GM18873 (cell line): ENCODE results near the gene PDIA2.
"Not testable (repeated sequence)": the region's sequence is repeated elsewhere in the genome, so short reads cannot be mapped to it uniquely, and the experiment has no call there.

ENCODE experiments used
- ATAC-seq: cut with Tn5 transposase; IDR thresholded peaks from one replicate; pipeline ENCODE4 v1.9.1; 2021; ENCODE audit warnings: mild to moderate bottlenecking, moderate library complexity, moderate number of reproducible peaks; ENCODE audit not compliant: unreplicated experiment, low FRiP score

Gene PDIA2, protein sequence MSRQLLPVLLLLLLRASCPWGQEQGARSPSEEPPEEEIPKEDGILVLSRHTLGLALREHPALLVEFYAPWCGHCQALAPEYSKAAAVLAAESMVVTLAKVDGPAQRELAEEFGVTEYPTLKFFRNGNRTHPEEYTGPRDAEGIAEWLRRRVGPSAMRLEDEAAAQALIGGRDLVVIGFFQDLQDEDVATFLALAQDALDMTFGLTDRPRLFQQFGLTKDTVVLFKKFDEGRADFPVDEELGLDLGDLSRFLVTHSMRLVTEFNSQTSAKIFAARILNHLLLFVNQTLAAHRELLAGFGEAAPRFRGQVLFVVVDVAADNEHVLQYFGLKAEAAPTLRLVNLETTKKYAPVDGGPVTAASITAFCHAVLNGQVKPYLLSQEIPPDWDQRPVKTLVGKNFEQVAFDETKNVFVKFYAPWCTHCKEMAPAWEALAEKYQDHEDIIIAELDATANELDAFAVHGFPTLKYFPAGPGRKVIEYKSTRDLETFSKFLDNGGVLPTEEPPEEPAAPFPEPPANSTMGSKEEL

DNA sequence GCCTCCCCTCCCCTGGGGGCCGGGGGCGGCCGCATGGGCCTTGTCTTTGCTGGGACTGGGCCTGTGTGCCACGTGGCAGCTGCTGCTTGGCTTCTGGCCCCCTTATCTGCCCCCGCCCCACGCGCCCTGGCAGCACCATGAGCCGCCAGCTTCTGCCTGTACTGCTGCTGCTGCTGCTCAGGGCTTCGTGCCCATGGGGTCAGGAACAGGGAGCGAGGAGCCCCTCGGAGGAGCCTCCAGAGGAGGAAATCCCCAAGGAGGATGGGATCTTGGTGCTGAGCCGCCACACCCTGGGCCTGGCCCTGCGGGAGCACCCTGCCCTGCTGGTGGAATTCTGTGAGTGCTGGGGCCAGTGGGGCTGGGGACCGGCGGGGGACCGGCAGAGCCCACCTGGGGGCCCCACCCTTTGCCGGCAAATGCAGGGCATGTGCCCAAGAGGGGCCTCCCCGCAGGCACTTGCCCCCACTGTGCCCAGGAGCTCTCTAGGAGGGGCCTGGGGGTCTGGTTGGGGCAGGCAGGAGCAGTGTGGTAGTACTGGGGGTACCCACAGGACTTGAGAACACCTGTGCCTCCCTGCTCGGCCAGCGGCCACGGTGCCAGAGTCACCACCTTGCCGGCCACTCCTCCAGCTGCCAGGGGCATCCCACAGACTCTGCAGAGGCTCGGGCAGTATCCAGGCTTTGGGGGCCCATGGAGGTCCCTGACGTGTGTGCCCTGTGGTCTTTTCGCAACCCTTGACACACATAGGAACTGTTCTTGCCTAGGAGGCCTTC is at the start of gene PDIA2:
Gene PDIA2, plus strand, starts transcription at position 132 of the 773 bp plus-strand sequence. Its CDS starts 6 bp downstream, at position 138.
- no peak for ATAC-seq

DNA sequence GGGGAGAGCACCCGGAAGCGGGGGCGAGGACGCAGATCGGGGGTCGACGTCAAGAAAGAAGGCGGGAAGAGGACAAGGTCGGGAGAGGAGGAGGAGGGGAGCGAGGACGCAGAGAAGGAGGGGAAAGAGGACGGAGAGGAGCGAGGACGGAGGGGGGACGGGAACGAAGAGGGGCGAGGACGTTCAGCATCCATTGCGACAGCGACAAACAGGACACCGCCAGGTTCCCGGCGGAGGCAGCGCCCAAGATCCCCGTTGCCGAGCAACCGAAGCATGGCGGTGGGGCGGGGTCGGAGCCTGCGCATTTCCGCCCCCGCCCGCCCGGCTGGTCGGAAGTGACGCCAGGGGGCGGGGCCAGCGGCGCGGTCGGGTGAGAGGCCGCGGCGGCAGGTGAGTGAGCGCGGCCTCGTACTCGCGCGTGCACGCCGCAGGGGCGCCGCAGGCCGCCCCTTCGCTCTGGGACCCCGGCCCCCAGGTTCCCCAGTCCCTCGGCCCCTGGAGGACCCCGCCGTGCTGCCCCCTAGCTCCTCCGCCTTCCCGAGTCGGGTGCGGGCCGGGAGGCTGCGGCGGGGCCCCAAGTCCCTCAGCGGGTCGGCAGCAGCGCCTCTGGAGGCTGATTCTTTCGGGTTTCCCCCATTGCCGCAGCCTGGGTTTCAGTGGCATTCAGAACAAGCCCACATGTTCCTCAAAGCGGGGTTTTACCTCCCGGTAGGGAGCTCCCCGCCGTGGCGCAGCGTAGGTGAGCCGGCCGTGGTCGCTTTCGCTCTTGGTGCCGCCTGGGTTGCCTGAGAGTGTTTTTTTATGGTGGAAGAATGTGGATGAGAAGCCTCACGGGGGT is 48.3 kb upstream of the PDIA2 start, which contains the start of gene FAM234A:
Gene FAM234A, plus strand, starts transcription at position 354 of the 838 bp plus-strand sequence. CDS start 19,593 bp downstream, outside the sequence.
- peak; percentile 82 for ATAC-seq

DNA sequence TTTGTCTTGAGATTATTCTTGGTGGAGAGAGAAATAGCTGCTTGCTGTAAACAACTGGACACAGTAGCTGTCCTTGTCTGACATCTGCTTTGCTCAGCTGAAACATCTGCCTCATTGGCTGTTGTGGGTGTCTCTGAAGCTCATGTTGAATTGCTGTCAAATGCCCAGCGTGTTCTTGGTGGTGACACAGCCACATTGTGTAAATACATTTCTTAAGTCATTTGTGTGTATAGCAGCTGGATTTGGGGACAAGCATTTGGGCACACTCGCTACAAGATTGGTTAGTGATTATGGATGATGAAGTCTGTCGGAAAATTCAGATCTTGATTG is 43.1 kb upstream of the PDIA2 start:
- no peak for ATAC-seq

DNA sequence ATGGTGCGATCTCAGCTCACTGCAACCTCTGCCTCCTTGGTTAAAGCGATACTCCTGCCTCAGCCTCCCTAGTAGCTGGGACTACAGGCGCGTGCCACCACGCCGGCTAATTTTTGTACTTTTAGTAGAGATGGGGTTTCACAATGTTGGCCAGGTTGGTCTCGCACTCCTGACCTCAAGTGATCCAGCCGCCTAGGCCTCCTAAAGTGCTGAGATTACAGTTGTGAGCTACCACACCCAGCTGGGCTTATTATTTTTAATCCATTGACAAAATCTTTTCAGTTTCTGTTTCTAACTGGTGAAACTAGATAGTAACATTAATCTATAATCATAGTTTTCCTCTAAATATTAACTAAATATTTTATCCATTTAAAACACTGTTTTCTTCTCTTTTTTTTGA is 42.4 kb upstream of the PDIA2 start:
- ATAC-seq = no peak

DNA sequence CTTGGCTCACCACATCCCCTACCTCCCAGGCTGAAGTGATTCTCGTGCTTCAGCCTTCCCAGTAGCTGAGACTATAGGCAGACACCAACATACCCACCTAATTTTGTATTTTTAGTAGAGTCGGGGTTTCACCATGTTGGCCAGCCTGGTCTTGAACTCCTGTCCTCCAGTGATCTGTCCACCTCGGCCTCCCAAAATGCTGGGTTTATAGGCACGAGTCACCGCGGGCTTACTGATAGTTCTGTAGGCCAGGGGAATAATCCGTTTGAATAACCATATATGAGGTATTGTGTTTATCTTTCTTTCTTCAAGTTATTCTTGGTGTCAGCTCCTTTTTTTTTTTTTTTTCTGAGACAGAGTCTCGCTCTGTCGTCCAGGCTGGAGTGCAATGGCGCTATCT is 40.7 kb upstream of the PDIA2 start:
- no peak for ATAC-seq

DNA sequence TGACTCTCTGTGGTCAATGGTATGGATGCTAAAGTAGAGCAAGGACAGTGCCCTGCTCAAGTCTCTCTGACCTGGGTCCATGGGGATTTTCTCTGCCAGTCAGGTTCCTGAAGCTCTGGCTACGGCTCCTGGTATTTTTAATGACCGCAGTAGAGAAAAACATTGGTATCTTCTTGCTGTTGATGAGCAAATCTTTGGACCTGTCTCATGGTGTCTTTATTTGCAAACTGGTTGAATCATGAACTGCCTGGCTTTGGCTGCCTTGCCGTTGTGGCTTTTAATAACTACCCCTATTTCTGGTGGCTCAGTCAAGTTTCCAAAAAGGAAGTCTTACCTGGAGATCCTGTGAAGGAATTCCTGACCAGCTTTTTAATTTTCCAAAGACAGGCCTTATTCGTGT is 39.6 kb upstream of the PDIA2 start:
- ATAC-seq = no peak

DNA sequence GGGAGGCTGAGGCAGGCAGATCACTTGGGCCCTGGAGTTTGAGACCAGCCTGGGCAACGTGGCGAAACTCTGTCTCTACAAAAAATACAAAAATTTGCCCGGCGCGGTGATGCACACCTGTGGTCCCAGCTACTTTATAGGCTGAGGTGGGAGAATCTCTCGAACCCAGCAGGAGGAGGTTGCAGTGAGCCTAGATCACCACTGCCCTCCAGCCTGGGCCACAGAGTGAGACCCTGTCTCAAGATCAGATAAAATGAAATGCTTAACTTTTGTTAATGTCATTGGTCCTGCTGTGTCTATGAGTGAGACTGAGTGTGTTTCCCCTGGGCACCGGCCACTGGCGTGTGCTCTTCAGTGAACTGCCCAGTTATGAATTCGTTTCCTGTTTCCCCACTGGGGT is 37.9 kb upstream of the PDIA2 start:
- ATAC-seq = no peak

DNA sequence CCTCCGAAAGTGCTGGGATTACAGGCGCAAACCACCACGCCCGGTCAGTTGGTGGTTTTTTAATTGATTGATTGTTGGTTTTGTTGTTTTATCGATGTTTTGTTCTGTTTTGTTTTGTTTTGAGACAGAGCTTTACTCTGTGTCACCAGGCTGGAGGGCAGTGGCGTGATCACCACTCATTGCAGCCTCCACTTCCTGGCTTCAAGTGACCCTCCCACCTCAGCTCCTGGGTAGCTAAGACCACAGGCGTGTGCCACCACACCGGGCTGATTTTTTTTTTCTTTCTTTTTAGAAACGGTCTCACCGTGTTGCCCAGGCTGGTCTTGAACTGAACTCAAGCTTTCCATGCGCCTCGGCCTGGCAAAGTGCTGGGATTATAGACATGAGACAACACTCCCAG is 35.9 kb upstream of the PDIA2 start:
- ATAC-seq = no peak

DNA sequence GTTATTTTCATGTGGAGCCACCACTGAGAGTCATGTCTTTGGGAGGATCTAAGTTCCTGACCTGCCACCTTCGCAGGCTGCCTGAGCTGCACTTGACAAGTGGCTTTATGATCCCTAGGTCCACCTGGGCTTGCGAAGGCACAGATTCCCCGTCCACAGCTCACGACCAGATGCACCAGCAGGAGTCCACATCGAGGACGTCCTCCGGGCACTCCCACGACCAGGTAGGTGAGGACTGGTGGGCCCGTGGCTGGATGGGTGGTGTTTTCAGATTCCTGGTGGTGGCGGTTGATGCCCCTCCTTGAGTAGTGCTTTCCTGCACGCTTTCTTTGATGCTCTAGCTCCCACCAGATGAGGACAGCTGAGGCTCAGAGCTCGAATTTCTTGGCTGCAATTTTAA is 33.5 kb upstream of the PDIA2 start:
- ATAC-seq = no peak

DNA sequence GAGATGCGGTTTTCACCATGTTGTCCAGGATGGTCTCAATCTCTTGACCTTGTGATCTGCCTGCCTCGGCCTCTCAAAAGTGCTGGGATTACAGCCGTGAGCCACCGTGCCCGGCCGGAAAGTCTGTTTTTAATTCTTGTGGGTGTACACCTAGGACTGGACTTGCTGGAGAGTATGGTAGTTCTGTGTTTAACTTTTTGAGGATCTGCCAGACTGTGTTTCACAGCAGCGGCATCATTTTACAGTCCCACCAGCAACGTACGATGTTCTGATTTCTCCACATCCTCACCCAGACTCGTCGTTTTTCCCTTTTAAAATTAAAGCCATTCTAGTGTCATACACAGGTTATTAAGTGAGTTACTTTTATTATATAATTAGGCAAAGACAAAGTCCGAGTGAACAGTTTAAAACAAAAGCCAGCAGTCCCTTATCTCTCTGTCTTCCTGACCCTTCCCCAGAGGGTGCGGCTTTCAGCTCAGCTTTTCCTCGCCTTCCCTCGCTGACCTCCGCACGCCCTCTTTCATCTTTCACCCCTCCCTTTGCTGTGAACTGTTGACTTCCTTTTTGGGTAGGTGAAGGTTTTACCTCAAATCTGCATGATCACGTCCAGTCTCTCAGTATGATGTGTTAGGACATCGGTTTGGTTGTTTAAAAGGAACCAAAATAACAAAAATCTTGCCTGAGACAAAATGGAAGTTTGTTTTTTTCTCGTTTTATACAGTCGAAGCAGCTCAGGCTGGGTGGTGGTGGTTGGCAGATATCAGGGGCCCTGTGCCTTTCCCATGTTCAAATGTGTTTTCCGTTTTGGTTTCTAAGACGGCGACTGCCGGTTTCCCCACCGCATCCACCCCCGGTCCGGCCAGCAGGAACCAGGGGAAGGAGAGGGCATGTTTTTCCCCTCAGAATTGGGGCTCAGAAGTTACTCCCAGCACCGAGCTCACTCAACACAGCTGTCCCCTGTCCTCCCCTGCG is 30.3 kb upstream of the PDIA2 start:
- ATAC-seq = no peak

DNA sequence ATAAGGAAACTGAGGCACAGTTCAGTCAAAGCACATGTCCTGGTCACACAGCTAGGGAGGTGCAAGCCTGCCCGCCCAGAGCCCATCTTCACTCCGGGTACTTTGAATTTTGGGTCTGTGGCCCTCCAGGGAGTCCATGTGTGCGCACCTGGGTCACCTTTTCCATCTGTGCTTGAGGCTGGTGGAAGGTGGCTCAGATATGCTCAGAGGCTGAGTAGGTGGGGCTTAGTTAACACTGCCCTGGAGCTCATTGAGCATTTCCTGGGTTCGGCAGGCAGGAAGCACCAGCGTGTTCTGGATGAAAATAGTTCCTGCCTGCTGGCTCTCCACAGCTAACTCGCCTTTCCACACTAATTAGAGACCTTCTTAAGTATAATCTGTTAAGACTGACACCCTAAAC is 29.1 kb upstream of the PDIA2 start:
- ATAC-seq = no peak

DNA sequence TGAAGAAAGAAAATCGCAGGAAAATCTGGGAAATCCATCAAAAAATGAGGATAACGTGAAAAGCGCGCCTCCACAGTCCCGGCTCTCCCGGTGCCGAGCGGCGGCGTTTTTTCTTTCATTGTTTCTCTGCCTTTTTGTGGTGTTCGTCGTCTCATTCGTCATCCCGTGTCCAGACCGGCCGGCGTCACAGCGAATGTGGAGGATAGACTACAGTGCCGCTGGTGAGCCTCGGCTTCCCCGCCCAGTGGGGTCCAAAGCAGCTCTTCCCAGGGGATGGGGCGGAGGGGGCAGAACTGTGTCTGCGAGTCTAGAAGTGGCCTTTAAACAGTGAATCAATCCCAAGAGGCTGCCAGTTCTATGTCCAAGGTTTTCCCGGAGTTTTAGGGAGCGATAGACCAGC is 28.5 kb upstream of the PDIA2 start:
- no peak for ATAC-seq

DNA sequence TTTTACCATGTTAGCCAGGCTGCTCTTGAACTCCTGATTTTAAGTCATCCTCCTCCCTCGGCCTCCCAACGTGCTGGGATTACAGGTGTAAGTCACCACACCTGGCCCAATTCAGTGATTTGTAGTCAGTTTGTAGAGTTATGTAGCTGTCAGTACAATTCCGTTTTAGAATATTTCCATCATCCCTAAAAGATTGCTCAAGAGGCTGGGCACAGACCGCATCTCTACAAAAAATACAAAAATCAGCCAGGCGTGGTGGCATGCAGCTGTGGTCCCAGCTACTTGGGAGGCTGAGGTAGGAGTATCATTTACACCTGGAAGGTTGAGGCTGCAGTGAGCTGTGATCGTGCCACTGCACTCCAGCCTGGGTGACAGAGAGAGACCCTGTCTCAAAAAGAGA is 27.8 kb upstream of the PDIA2 start:
- no peak for ATAC-seq

DNA sequence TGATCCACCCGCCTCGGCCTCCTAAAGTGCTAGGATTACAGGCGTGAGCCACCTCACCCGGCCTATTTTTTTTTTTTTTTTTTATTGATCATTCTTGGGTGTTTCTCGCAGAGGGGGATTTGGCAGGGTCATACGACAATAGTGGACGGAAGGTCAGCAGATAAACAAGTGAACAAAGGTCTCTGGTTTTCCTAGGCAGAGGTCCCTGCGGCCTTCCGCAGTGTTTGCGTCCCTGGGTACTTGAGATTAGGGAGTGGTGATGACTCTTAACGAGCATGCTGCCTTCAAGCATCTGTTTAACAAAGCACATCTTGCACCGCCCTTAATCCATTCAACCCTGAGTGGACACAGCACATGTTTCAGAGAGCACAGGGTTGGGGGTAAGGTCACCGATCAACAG is 24.9 kb upstream of the PDIA2 start:
- not testable (repeated sequence) for ATAC-seq

DNA sequence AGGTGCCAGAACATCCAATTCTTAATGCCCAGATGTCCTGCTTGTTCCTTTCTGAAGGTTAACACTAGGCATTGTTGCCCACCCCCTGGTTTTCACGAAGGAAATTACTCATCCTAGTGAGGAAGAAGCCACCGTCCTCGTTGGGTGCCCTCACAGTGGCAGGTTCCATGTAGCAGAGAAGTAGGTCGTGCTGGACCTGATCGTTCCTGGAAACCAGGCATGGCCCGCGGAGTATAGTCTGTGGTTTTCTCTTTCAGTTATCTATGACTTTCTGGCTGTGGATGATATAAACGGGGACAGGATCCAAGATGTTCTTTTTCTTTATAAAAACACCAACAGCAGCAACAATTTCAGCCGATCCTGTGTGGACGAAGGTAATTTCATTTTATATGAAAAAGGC is 23.7 kb upstream of the PDIA2 start:
- no peak for ATAC-seq

DNA sequence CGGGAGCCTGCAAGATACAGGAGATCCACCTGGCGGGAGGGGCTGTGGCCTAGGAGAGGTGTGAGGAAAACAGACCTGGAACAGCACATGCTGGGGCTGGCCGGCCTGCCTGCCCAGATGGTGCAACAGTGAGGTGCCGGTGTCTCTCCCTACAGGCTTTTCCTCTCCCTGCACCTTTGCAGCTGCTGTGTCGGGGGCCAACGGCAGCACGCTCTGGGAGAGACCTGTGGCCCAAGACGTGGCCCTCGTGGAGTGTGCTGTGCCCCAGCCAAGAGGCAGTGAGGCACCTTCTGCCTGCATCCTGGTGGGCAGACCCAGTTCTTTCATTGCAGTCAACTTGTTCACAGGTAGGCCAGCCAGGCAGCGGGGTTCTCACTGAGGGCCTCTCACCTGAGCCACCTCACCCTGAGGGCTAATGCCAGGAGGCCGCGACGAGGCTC is 23.1 kb upstream of the PDIA2 start:
- ATAC-seq = no peak

DNA sequence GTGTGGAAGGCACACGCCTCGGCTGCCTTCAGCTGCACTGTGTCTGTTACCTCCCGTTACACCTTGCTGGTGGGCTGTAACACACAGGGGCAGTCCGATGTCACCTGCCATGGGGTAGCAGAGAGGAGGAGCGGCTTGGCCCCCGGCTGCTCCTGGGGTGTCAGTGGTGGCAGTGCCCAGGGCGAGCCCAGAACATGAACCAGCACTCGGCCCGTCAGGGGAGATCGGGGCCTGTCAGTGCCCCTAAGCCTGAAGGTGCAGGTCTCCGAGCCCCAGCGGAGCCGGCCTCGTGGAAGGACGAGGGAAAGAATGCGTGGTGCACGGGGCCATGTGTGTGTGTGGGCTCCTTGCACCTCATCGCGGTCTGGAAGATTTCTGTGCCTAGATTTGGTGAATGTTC is 22.6 kb upstream of the PDIA2 start:
- ATAC-seq = no peak

DNA sequence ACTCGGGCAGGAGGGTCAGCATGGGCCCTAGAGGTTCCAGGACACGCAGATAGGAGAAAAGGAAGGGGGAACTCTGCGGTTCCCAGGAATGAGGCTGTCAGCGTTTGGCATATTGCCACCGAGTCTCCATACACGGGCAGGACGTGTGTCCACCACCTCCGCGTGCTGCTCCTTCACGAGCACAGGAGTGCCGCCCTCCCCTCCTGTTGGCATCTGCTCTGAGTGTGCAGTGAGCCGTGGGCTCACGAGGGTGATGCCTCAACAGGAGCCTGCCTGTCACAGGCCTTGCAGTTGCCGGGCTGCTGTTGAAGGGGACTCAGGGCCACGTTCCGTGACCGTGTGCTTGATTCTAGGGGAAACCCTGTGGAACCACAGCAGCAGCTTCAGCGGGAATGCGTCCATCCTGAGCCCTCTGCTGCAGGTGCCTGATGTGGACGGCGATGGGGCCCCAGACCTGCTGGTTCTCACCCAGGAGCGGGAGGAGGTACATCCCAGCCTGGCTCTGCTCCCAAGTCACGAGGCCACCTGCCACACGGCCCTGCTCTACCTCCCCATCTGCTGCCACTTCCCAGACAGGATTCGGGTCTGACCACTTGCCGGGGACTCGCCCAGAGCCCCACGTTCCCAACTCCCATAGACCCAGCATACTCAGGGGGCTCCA is 21.8 kb upstream of the PDIA2 start:
- no peak for ATAC-seq

DNA sequence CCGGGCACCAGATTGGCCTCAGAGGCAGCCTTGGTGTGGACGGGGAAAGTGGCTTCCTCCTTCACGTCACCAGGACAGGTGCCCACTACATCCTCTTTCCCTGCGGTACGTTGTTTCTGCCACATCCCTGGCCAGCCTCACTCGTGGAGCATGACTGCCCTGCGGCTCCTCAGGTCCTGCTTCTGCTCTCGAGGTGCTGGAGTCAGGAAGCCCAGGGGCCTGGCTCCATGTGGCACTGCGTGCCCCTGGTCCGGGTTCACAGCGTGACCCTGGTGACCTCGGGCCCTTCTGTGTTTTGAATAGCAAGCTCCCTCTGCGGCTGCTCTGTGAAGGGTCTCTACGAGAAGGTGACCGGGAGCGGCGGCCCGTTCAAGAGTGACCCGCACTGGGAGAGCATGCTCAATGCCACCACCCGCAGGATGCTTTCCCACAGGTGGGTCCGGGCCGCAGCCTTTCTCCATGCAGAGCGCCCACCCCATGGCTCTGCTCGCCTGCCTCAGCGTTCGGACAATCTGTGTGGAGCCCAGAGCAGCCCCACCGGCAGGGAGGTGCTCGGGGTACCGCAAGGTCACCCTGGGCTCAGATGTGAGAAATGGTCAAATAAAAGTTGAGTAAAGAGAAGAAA is 20.7 kb upstream of the PDIA2 start:
- no peak for ATAC-seq
